Measurements from ENCODE around the gene LRRN3. TPM values are rescaled to one million over a fixed set of nuclear protein-coding genes. Genes with fewer than 3 reads are reported as not detected.

Gene LRRN3
- total and polyA plus RNA-seq, 5 donors, result 15.3 to 44.8 (median 25.1) TPM

DNA sequence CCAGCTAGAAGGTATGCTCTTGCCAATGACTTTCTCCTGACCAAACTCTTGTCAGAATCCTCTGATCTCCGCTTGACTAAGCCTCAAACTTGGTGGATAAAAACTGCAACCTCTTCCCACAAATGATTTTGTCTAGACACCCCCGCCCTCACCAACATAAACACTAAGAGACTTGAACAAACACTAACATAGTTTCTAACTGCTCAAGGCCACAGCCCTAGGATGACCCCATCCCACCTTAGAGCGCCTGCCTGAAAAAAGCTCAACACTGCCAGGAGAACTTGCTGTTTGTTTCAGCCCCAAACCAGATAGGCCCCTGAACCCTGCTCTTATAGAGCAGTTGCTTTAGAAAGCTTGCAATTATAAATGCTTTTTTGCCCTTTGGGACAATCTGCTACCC lies 71.8 kb downstream of the LRRN3 start:
- WGBS, result 98% methylated on average over 3 of the region's 3 CpGs
- Histone ChIP-seq H3K4me1 (ENCODE audit: control insufficient read depth, insufficient read depth, low read length) (no peaks in the 10 kb centered on the region), H3K9me3 (ENCODE audit: control insufficient read depth, low read length) (no peaks in the 10 kb centered on the region), H3K27ac (ENCODE audit: low read length) (no peak overlapping the region), H3K4me3 (ENCODE audit: low read length) (no peak overlapping the region), H3K27me3 (ENCODE audit: control insufficient read depth, insufficient read depth) (no peaks in the 10 kb centered on the region)
- ATAC-seq (no peak), DNase-seq (no peak)
- intact Hi-C loops (cut with DNase I), result no loop called here

DNA sequence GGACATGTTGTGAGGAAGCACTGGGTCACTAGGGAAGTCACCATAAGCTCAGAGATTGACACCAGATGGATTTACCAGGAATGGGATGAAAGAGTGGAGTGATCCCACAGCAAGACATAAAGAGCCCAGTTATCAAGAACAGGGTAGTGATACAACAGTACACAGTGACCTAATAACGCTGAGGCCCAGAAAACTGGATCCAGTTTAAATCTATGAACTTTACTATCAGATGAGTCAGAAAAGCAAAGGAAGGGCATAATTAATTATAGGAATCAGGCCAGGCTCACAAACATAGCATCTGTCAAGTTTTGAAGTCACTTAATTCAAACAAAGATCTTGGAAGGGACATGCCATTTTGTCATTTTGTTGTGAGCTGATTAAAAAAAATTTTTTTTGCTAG lies 73.5 kb downstream of the LRRN3 start:
- no peaks in the 10 kb centered on the region for H3K4me1 ChIP-seq (ENCODE audit: control insufficient read depth, insufficient read depth, low read length)
- no peaks in the 10 kb centered on the region for H3K27me3 ChIP-seq (ENCODE audit: control insufficient read depth, insufficient read depth)
- 96% methylated on average over 1 of the region's 1 CpG for WGBS
- H3K4me3 ChIP-seq (ENCODE audit: low read length), result no peak overlapping the region
- no peak for DNase-seq
- no peak overlapping the region for H3K27ac ChIP-seq (ENCODE audit: low read length)
- no peaks in the 10 kb centered on the region for H3K9me3 ChIP-seq (ENCODE audit: control insufficient read depth, low read length)
- no peak for ATAC-seq
- intact Hi-C loops (cut with DNase I), result no loop called here

DNA sequence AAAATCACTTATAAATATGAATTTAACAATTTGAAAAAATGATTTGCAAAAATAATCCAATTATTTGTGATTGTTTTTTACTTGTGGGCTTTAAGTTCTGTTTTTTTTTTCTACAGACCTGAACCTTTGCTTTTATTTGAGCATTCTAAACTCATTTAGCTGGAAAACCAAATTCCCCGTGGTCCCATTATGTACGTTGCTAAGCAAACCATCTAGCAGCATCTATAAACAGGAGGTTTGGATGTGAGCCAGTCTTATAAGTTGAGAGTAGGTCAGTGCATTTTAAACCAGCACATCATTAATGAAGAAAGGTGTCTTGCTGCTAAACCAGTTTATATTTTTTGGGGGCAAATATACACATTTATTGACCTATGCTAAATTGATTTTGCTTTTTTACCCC lies 77.3 kb downstream of the LRRN3 start:
- ATAC-seq (no peak), DNase-seq (no peak)
- 40% methylated on average over 2 of the region's 2 CpGs for WGBS
- no peak overlapping the region for H3K27ac ChIP-seq (ENCODE audit: low read length)
- H3K4me3 ChIP-seq (ENCODE audit: low read length), result no peak overlapping the region
- intact Hi-C loops (cut with DNase I), result no loop called here
- H3K27me3 ChIP-seq (ENCODE audit: control insufficient read depth, insufficient read depth), result no peaks in the 10 kb centered on the region
- no peaks in the 10 kb centered on the region for H3K9me3 ChIP-seq (ENCODE audit: control insufficient read depth, low read length)
- no peaks in the 10 kb centered on the region for H3K4me1 ChIP-seq (ENCODE audit: control insufficient read depth, insufficient read depth, low read length)

DNA sequence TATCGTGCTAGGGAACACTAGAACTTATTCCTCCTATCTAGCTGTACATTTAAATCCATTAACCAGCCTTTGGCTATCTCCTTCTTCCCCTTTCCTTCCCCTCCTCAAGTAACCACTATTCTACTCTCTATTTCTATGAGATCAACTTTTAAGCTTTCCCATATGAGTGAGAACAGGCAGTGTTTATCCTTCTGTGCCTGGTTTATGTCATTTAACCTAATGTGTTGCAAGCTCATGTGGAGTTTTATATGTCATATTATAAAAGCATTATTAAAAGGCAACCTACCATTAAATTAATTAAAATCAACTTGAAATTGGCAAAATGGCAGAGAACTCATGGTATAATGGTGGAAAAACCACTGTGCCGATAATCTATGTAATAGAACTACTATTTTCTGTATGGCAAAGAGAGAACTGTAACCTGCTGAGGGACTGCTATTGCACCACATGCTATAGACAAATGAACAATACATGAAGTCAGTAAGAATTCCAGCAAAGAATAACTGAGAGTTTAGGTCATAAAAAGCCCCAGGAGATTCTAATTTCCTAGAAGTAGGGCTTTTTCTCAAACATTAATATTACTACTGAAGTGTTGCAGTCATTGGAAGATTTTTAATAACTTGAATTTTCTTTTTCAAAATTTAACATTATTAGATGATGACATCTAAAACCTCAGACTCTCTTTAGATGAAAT lies 81.8 kb downstream of the LRRN3 start:
- intact Hi-C loops (cut with DNase I), result no loop called here
- Histone ChIP-seq H3K27ac (ENCODE audit: low read length) (no peak overlapping the region), H3K27me3 (ENCODE audit: control insufficient read depth, insufficient read depth) (no peaks in the 10 kb centered on the region), H3K4me3 (ENCODE audit: low read length) (no peak overlapping the region), H3K4me1 (ENCODE audit: control insufficient read depth, insufficient read depth, low read length) (no peaks in the 10 kb centered on the region), H3K9me3 (ENCODE audit: control insufficient read depth, low read length) (no peaks in the 10 kb centered on the region)
- no peak for ATAC-seq
- DNase-seq, result no peak
- 73% methylated on average over 2 of the region's 2 CpGs for WGBS

DNA sequence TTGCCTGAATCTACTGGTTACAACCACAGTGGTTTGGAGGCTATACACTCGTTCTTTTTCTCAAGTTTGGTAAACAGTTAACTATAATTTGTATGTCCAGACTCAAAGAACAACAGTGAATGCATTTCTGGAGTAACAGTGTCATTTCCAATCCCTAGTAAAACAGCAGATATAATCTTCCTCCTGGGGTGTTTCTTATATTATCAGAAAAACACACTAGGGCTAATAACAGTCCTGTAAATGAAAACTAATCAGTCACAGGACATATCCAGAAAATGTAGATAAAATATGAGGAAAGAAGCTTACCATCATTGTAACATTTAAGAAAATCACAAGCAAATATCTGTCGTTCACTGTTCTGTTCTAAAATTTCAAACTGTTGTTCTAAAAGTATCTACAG lies 82.6 kb downstream of the LRRN3 start:
- Histone ChIP-seq H3K4me1 (ENCODE audit: control insufficient read depth, insufficient read depth, low read length) (no peaks in the 10 kb centered on the region), H3K4me3 (ENCODE audit: low read length) (no peak overlapping the region), H3K9me3 (ENCODE audit: control insufficient read depth, low read length) (no peaks in the 10 kb centered on the region), H3K27ac (ENCODE audit: low read length) (no peak overlapping the region), H3K27me3 (ENCODE audit: control insufficient read depth, insufficient read depth) (no peaks in the 10 kb centered on the region)
- WGBS, result 87% methylated on average over 2 of the region's 2 CpGs
- ATAC-seq, result no peak
- DNase-seq, result no peak
- intact Hi-C loops (cut with DNase I), result no loop called here

DNA sequence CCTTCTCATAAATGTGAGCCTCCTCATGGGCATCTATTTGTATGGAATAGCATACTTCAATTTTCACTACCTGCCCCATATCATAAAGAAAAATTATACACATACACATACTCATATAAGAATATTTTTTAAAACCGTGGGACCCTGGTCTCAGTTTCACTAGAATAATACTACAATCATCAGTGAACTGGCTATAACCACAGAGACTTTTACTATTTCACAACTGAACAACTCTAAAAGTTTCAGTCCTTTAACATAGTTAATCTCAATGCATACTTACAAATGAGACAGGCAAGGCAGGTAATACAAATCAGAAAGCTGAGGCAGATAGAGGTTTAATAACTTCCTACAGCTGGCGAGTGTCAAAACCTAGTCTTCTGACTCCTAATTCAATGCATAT lies 83.1 kb downstream of the LRRN3 start:
- no peak for ATAC-seq
- Histone ChIP-seq H3K9me3 (ENCODE audit: control insufficient read depth, low read length) (no peaks in the 10 kb centered on the region), H3K4me1 (ENCODE audit: control insufficient read depth, insufficient read depth, low read length) (no peaks in the 10 kb centered on the region), H3K27ac (ENCODE audit: low read length) (no peak overlapping the region), H3K27me3 (ENCODE audit: control insufficient read depth, insufficient read depth) (no peaks in the 10 kb centered on the region), H3K4me3 (ENCODE audit: low read length) (no peak overlapping the region)
- intact Hi-C loops (cut with DNase I), result no loop called here
- DNase-seq, result no peak
- WGBS, result 91% methylated on average over 2 of the region's 2 CpGs

DNA sequence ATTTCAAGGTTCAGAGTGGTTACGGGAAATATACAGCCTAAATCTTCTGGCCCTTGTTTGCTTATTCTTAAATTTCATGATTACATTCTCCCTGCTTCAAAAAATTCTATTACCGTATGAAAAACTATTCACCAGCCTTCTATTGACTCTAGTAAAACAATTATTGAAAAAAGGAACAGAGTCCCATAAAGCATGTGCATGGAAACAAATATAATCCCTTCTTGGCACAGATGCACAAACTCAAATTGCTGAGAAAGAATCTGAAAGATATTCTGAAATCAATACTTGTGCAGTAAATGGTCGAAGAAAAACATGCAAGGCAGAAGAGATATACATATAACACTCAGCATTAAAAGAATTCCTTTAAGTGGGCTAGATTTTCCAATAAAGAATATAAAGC lies 83.6 kb downstream of the LRRN3 start:
- H3K4me1 ChIP-seq (ENCODE audit: control insufficient read depth, insufficient read depth, low read length), result no peaks in the 10 kb centered on the region
- 89% methylated on average over 3 of the region's 3 CpGs for WGBS
- intact Hi-C loops (cut with DNase I), result no loop called here
- no peak for ATAC-seq
- H3K27me3 ChIP-seq (ENCODE audit: control insufficient read depth, insufficient read depth), result no peaks in the 10 kb centered on the region
- no peak overlapping the region for H3K27ac ChIP-seq (ENCODE audit: low read length)
- no peak overlapping the region for H3K4me3 ChIP-seq (ENCODE audit: low read length)
- DNase-seq, result no peak
- H3K9me3 ChIP-seq (ENCODE audit: control insufficient read depth, low read length), result no peaks in the 10 kb centered on the region
